D341Med (cell line): ENCODE measurements around the gene CHST3.

Source experiments
- DNase-seq: peaks from one replicate; pipeline ENCODE4 v3.0.0; 2012; ENCODE audit warnings: low spot score

Gene CHST3

GRCh38 chr10:72010234-72010973, 46.2 kb downstream of the CHST3 start:
- DNase-seq: no peak

- no peak for DNase-seq
Measured at GRCh38 chr10:72011016-72011415, 46.8 kb downstream of the CHST3 start.

GRCh38 chr10:72011468-72011867, 47.3 kb downstream of the CHST3 start:
- DNase-seq: no peak

GRCh38 chr10:72011976-72012512, 47.8 kb downstream of the CHST3 start:
- no peak for DNase-seq

- DNase-seq: no peak
Measured at GRCh38 chr10:72012796-72013195, 48.6 kb downstream of the CHST3 start.

GRCh38 chr10:72013202-72013945, 49.2 kb downstream of the CHST3 start:
- DNase-seq: no peak

- no peak for DNase-seq
Measured at GRCh38 chr10:72014197-72014596, 50.0 kb downstream of the CHST3 start.

- no peak for DNase-seq
Measured at GRCh38 chr10:72014785-72015480, 50.7 kb downstream of the CHST3 start.

- no peak for DNase-seq
Measured at GRCh38 chr10:72015841-72016240, 51.6 kb downstream of the CHST3 start.

GRCh38 chr10:72016608-72017300, 52.6 kb downstream of the CHST3 start:
- no peak for DNase-seq

GRCh38 chr10:72019085-72019876, 55.1 kb downstream of the CHST3 start:
- no peak for DNase-seq

- no peak for DNase-seq
Measured at GRCh38 chr10:72020914-72021809, 57.0 kb downstream of the CHST3 start.

GRCh38 chr10:72022228-72022627, 58.0 kb downstream of the CHST3 start:
- DNase-seq: no peak

GRCh38 chr10:72024596-72024995, 60.4 kb downstream of the CHST3 start:
- DNase-seq: no peak

GRCh38 chr10:72025400-72025799, 61.2 kb downstream of the CHST3 start:
- no peak for DNase-seq

GRCh38 chr10:72025832-72026231, 61.6 kb downstream of the CHST3 start:
- DNase-seq: no peak

GRCh38 chr10:72026278-72027111, 62.3 kb downstream of the CHST3 start:
- no peak for DNase-seq

- no peak for DNase-seq
Measured at GRCh38 chr10:72027498-72027897, 63.3 kb downstream of the CHST3 start.

- DNase-seq: no peak
Measured at GRCh38 chr10:72029414-72029813, 65.2 kb downstream of the CHST3 start.
